ENCODE measurements around the gene FER1L5. TPM values are rescaled to one million over a fixed set of nuclear protein-coding genes. Genes with fewer than 3 reads are reported as not detected.

FER1L5 gene
- polyA plus RNA-seq, 5 donors, result 0.50 to 1.2 (median 0.87) TPM

DNA sequence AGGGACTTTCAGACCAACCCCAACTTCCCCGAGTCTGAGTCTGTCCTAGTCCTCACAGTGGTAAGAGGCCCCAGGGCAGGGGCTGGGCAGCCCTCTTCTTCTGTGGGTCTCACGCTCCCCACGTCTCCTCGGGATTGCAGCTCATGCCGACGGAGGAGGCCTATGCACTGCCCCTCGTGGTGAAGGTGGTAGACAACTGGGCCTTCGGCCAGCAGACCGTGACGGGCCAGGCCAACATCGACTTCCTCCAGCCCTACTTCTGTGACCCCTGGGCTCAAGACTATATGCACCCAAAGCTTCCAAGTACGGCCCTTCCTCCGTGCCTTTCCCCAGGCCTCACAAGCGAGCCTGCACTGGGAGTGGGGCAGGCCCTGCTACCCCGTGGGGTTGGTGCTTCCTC lies 53.0 kb downstream of the FER1L5 start:
- DNase-seq, result no peak

DNA sequence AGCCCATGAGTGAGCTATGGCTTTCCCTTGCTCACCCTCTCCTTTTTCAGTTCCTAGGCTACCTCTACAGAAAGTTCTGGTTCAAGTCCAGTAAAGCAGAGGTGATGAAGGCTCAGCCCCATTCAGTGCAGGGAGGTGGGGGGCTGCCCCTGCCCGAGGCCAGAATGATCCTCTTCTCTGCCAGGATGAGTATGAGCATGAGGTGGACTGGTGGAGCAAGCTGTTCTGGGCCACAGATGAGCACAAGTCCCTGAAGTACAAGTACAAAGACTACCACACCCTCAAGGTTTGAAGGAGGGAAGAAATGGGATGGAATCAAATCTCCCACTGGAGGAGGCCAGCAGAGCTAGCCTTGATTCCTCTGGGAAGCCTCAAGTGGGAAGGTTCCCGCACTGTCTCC lies 54.9 kb downstream of the FER1L5 start:
- no peak for DNase-seq

DNA sequence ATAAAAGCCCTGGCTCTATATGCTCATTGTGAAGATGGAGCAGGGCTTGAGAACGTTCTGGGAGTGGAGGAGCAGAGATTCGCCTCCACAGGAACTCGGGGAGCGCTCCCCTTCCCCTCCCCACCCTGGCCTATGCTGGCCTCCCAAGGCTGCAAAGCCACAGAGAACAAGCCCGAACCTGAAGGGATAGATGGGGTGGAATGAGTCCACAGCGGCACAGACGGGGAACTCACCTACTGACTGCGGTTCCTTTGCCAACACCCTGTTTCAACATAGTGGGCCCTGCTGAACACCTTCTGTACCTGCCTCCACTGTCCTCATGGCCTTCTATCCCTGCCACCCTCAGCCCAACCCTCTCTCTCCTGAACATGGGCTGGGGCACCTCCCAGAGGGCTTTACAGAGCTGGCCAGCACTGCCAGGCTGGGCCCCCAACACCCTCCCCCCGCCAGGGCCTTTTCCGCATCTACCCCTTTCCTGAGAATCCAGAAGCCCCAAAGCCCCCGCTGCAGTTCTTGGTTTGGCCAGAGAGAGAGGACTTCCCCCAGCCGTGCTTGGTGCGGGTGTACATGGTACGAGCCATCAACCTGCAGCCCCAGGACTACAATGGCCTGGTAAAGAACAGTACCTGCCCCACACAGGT lies 55.8 kb downstream of the FER1L5 start:
- DNase-seq, result no peak

DNA sequence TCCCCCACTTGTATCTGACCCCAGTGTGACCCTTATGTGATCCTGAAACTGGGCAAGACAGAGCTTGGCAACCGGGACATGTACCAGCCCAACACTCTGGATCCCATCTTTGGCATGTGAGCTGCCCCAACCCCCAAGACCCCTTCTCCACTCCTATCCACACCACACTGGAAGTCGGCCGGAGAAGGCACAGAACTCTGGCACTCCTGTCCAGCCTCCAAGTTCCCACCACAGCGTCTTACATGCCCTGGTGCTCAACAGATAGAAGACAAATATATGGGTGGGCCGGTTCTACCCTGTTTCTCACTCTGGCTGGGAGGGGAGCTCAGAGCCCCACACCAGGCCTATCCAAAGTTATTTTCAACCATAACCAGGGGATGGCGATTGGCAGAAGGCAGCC lies 56.5 kb downstream of the FER1L5 start:
- DNase-seq, result no peak

DNA sequence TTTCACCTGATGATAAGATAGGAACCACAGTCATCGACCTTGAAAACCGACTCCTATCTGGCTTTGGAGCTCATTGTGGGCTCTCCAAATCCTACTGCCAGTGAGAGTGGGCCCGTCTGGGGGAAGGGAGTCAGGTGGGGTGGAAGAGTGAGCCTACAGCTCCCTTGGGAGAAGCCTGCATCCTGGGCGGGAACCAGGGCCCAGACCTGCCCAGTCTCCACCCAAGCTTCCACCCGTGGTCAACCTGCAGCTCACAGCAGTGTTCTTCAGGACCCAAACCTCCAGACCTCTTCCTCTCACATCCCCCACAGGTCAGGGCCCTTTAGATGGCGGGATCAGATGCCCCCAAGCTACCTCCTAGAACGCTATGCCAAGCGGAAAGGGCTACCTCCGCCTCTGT lies 57.1 kb downstream of the FER1L5 start:
- DNase-seq, result no peak

DNA sequence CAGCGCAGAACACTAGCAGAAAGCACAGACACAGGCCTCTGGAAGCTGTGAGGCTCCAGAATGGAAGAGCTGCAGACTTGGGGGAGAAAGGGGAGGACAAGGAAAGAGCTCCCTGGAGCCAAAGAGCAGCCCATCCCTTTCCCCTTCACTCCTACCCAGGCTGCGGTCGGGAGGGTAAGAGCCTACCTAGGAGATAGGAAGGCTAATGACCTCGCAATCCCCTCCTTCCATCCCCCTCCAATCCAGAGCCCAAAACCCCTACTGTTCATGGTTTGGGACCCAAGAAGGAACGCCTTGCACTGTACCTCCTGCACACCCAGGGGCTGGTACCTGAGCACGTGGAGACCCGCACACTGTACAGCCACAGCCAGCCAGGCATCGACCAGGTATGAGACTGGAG lies 57.5 kb downstream of the FER1L5 start:
- DNase-seq, result no peak

DNA sequence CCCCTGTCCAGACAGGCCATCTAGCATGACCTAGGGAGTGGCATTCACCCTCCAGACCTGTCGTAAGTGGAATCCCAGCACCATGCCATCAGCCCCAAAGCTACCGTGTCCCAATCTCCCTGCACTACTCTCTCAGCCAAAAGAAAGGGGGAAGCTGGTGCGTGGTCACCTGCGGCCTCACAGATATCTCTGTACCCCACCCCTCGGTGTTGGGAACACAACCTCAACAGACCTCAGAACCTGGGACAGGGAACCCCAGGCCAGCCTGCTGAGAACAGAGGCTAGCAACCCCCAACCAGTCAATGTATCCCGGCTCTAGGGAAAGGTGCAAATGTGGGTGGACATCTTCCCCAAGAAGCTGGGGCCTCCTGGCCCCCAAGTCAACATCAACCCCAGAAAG lies 59.1 kb downstream of the FER1L5 start:
- DNase-seq, result no peak

DNA sequence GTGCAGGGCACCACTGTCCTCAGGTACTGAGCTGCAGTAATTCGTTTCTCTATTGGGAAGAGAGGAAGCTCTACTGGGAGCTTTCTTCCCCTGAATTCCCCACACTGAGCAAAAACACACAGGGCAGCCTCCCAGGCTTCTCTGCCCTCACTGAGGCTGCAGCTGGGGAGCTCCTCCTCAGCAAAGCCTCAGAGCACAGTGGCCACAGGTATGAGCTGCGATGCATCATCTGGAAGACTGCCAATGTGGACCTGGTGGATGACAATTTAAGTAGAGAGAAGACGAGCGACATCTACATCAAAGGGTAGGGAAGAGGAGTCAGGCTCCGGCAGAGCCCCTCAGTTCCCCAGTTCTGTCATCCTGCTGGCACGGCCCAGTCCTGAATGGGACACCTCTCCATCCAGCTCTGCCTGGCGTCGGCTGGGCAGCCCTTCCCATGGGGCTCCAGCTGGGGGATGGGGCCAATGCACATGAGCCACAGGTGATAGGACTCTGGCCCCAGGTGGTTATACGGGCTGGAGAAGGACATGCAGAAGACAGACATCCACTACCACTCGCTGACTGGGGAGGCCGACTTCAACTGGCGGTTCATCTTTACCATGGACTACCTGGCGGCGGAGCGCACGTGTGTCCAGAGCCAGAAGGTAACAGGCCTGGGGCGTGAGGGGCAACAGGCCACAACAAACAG lies 59.7 kb downstream of the FER1L5 start:
- no peak for DNase-seq

DNA sequence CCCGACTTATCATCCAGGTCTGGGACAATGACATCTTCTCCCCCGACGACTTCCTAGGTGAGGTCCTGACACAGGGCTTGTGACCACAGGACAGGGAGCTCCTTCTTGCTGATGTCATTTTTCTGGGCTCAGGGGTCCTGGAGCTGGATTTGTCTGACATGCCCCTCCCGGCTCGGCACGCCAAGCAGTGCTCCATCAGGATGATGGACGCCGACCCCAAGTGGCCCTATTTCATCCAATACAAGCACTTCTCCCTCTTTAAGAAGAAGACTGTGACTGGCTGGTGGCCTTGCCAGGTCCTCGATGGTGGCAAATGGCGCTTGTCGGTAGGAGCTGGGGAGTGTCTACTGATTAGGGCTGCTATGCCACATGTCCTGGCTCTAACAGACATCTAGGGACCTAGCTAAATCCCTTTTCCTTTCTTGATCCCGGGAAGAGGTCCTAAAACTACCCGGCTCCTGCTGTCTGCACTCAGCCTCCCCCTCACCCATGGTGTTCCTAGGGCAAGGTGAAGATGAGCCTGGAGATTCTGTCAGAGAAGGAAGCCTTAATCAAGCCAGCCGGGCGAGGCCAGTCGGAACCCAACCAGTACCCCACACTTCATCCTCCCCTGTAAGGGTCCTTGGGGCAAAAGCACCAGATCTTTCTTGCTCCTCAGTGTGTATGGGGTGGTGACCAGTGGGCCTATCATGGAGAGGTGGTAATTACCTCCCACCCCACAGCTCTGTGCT lies 60.6 kb downstream of the FER1L5 start:
- DNase-seq, result no peak

DNA sequence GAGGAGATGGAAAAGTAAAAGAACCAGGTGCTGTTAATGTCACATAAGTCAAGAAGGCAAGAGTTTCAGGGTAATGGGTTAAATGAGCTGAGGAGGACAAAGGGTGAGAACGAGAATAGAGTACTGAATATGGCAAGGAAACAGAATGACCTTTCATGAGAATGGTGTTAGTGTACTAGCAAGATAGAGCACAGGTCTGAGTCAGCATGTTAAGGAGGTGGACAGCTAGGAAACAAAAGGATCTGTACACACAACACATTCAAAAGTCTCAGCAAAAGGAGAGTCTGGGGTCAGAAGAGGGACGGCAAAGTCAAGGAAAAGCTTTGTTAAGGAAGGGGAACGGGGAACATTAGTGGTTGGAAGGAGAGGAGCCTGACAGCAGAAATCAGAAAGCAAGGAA lies 68.4 kb downstream of the FER1L5 start:
- no peak for DNase-seq

DNA sequence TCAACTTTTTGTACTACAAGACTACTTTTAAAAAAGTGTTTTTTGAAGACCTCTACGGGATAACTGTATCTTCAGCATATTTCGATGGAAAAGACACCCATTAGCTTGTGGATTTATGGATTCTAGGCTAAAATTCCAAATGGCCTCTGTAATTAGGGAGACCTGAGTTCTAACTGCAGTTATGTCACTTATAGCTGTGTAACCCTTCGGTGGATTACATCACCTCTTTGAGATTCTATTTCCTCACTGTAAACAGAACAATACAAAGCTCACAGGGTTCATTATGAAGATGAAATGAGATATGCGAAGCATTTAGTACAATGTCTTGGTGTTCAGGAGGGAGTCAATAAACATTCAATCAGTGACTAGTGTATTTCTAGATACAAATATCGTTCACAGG lies 73.1 kb downstream of the FER1L5 start:
- DNase-seq, result no peak

DNA sequence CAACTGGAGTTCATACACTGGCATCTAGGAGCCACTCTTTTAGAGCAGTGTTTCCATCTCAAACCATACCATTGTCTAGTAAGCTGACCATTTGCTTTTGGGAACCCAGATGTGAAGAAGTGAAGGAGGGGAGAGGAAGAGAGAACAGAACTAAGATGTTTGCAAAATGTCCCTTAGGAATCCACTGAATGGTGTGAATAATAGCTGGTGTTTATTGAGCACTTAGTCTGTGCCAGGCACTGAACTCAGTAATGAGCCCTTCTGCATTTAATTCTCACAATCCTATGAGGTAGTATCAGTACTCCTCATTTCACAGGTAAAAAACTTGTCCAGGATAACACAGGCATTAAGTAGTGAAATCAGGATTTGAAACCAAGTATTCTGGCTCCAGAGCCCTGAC lies 73.8 kb downstream of the FER1L5 start:
- no peak for DNase-seq

DNA sequence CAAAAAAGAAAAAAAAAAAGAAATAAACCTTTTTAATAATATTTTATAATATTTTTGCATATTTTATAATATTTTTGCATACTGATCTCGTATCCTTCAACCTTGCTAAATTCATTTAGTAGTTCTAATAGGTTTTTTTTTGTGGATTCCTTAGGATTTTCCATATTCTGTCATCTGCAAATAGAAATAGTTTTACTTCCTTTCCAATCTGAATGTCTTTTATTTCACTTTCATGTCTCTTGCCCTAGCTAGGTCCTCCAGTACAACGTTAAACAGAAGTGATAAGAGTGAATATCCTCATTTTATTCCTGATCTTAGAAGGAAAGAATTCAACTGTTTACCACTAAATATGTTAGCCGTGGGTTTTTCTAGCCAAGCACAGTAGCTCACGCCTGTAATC lies 83.6 kb downstream of the FER1L5 start:
- no peak for DNase-seq

DNA sequence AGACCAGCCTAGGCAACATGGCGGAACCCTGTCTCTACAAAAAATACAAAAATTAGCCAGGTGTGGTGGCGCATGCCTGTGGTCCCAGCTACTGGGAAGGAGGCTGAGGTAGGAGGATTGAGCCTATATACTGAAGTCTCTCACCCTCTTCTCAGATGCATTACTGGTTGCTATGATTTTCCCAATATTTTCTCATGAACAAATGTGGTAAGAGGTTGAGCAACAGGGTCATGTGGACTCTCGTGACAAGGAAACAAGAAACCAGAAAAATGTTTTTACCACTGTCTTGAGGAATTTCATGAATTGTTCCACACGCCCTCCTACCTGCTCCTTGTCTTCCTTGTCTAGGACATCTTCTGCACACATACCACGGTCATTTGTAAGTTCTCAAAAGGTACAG lies 84.9 kb downstream of the FER1L5 start:
- no peak for DNase-seq

DNA sequence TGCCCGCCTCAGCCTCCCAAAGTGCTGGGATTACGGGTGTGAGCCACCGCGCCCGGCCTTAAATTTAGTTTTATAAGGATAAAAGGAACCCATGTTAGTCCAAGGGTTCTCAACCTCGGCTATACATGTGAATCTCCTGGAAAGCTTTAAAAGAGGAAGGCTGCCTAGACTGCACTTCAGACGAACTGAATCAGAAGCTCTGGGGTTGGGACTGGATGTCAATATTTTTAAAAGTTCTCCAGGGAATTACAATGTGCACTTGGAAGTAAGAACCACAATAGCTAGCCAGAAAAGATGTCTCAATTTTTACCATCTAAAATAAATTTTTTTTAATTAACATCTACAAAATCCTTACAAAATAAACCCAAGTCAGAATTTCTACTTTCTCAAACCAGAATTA lies 87.2 kb downstream of the FER1L5 start:
- no peak for DNase-seq

DNA sequence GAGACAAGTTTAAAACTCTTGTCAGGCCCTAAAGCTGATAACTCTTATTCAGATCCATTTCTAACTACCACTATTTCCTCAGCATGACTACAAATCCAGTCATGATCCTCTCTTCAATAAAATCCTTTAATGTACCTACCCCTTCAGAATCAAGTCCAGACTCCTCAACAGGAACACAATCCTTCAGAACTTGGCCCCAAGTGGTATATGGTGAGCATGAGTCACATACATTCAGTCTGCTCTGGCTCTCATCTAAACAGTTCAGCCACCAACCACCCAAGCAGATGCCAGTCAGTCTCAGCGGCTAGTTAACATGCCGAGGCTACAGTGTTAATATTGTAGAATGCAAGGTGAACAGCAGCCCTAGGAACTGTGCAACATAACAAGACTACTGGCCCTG lies 87.6 kb downstream of the FER1L5 start:
- DNase-seq, result no peak

DNA sequence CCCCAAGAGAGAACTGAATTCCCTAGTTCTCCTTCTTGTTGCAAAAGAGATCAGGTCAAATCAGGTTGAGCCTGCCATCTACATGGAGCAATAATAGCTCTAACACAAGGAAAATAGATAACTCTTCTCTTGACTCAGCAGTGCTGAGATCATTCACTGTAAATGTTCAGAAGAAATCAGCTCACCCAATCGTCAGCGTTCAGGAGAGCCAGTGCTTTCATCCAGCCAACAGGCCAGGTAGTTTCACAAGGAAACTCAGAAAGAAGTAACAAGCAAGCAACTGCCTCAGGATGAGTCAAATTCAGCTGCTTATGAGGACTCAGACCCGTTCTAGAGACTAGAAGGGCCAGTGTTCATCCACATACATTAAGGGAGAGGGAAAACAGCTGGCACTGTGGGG lies 91.4 kb downstream of the FER1L5 start:
- no peak for DNase-seq

DNA sequence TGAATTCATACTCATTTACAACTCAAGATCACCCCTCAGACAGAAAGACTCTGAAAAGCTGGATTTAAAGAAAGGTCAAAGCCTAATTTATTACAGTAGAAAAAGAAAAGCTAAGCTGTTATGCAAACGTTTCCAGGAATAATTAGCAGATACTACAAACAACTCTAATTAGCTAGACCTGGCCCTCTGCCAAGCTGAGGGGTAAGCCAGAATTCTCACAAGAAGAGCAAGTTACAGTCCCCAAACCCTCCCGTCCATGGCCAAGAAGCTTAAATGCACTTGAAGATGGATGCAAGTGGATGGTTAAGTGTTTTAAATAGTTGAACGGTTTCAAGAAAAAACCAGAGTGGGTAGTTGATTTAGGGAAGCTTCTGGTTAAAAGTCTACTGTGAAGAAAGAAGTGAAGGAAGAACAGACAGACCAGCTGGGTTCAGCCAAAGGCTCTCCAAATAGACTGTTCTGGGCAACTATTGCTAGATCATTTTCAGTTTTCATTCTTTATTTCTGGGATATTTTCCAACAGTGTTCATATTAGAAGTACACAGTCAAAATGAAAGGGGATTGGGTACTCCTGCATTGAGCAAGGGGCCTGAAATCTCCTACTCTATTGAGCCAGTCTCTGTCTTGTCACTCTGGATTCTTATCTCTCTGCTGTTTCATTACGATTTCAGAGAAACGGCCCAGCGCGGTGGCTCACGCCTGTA lies 92.5 kb downstream of the FER1L5 start:
- DNase-seq, result peak; percentile 70 to 81

DNA sequence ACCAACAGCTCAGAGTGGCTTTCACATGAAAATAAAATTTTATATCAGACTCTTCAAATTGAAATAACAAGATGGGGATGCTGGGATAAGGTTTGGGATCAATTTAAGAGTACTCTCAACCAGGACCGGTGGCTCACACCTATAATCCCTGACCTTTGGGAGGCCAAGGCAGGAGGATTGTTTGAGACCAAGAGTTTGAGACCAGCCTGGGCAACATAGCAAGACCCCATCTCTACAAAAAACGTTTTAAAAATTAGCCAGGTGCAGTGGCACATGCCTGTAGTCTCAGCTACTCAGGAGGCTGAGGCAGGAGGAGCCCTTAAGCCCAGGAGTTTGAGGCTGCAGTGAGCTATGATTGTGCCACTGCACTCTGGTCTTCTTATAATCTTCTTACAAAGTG lies 94.7 kb downstream of the FER1L5 start:
- DNase-seq, result no peak

DNA sequence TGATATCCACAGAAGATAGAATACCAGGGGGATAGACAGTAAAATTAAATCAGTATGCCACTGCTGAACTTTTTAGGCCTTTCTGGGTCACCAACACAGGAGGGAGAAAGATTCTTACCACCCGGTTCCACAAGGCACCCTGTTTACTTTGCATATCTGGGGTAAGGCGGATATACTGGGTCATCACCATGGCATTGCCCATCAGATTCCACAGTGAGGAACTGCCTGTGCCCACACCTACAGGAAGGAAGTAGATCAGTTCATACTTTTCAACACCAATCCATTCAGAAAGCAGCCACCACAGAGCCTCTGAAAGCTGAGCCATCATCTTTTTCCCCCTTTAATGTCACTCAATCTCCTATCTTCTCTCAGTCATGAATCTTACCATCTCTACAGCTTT lies 95.3 kb downstream of the FER1L5 start:
- no peak for DNase-seq

DNA sequence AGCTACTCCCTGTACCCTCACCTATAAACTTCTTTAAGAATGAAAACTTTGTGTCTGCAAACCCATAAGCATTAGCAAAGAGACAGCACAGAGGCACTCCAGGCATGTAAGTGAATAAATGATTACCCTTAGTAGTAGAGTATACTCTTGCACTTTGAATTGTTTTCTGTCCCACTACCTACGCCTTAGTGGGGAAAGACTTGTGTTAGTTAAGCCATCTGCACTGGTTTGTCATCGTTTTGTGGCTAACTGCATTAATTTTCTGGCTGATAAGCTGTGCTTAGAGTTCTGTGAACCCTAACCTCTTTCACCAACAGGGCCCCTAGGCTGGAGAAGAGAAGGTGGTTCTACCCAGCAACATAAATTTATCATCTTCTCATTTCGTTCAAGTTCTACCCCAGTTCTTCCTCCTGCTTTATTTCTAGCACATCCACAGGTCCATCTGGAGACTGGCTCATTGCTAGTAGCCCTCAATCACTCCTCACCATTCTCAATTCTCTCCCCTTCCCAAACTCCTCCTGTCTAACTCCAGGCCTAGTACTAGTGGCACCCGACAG lies 96.6 kb downstream of the FER1L5 start:
- no peak for DNase-seq
